DND-41 (cell line): ENCODE data around the gene LBHD1.
"Not testable (repeated sequence)": the region's sequence is repeated elsewhere in the genome, so short reads cannot be mapped to it uniquely, and the experiment has no call there.

Source experiments
- CTCF ChIP-seq: IDR thresholded peaks from 2 replicates; pipeline ENCODE4 v1.5.1; 2012; ENCODE audit warnings: borderline replicate concordance, low read length, moderate library complexity, mild to moderate bottlenecking; ENCODE audit not compliant: poor library complexity, severe bottlenecking; ENCODE audit errors: extremely low read depth
- EZH2 ChIP-seq: IDR thresholded peaks from 3 replicates; pipeline ENCODE4 v1.6.1; 2012; ENCODE audit warnings: borderline replicate concordance, low read depth, mild to moderate bottlenecking, moderate library complexity, low read length, inconsistent platforms; ENCODE audit not compliant: severe bottlenecking

- not testable (repeated sequence) for TF ChIP-seq CTCF, EZH2
Measured at GRCh38 chr11:62650283-62650682, 21.8 kb downstream of the LBHD1 start.
